Liver (tissue), 9 donors: Measurements from ENCODE around the gene CYP2W1. TPM values are rescaled to one million over a fixed set of nuclear protein-coding genes. Genes with fewer than 3 reads are reported as not detected.

ENCODE experiments used
- DNase-seq: peaks from one replicate; pipeline ENCODE4 v3.0.0-alpha.2; 2017; ENCODE audit warnings: low spot score
- H3K27ac ChIP-seq, 2 donors: one replicate each; pipeline ENCODE4 v1.7.0; 2013; ENCODE audit warnings: inconsistent platforms in 2 of 2, low read length in 2 of 2, control low read depth in 1 of 2, low read depth in 1 of 2, mild to moderate bottlenecking in 1 of 2
- H3K27me3 ChIP-seq, 4 donors: one replicate each; pipeline versions ENCODE4 v1.6.1 to v1.7.0; 2013; ENCODE audit warnings: low read length in 3 of 4, inconsistent platforms in 1 of 4, mild to moderate bottlenecking in 1 of 4, moderate library complexity in 1 of 4; ENCODE audit not compliant: control insufficient read depth in 4 of 4, insufficient read depth in 4 of 4
- H3K36me3 ChIP-seq, 4 donors: one replicate each; pipeline versions ENCODE4 v1.6.1 to v1.7.0; 2013; ENCODE audit warnings: low read length in 3 of 4, mild to moderate bottlenecking in 3 of 4, low read depth in 1 of 4, moderate library complexity in 1 of 4; ENCODE audit not compliant: control insufficient read depth in 4 of 4, insufficient read depth in 3 of 4
- H3K4me1 ChIP-seq, 4 donors: one replicate each; pipeline versions ENCODE4 v1.6.1 to v1.7.0; 2013; ENCODE audit warnings: low read length in 3 of 4, mild to moderate bottlenecking in 3 of 4, moderate library complexity in 1 of 4; ENCODE audit not compliant: control insufficient read depth in 4 of 4, insufficient read depth in 4 of 4
- H3K4me3 ChIP-seq, 3 donors: one replicate each; pipeline versions ENCODE4 v1.6.1 to v1.7.0; 2013; ENCODE audit warnings: low read length in 3 of 3, control low read depth in 1 of 3, low read depth in 1 of 3, mild to moderate bottlenecking in 1 of 3
- H3K9ac ChIP-seq, 2 donors: one replicate each; pipeline ENCODE4 v1.7.0; 2013; ENCODE audit warnings: low read length in 2 of 2, mild to moderate bottlenecking in 2 of 2, moderate library complexity in 2 of 2, control low read depth in 1 of 2, low read depth in 1 of 2
- H3K9me3 ChIP-seq, 4 donors: one replicate each; pipeline versions ENCODE4 v1.6.1 to v1.7.0; 2013; ENCODE audit warnings: low read length in 3 of 4; ENCODE audit not compliant: control insufficient read depth in 4 of 4
- EGR1 ChIP-seq, 2 donors: IDR thresholded peaks; 2 replicates each; pipeline ENCODE4 v1.6.1; 2016 to 2018; ENCODE audit warnings: antibody characterized with exemption in 2 of 2, low read depth in 2 of 2
- FOXA1 ChIP-seq: IDR thresholded peaks from 2 replicates; pipeline ENCODE4 v1.6.1; 2016; ENCODE audit warnings: antibody characterized with exemption
- FOXA2 ChIP-seq: IDR thresholded peaks from 2 replicates; pipeline ENCODE4 v1.6.1; 2016; ENCODE audit warnings: antibody characterized with exemption
- HNF4A ChIP-seq, 2 donors: conservative IDR thresholded peaks; 2 replicates each; pipeline ENCODE4 v1.6.1; 2016; ENCODE audit warnings: antibody characterized with exemption in 2 of 2, mild to moderate bottlenecking in 2 of 2
- HNF4G ChIP-seq: IDR thresholded peaks from 2 replicates; pipeline ENCODE4 v1.6.1; 2016; ENCODE audit warnings: antibody characterized with exemption
- JUND ChIP-seq, 2 donors: IDR thresholded peaks; 2 replicates each; pipeline ENCODE4 v1.6.1; 2016; ENCODE audit warnings: antibody characterized with exemption in 2 of 2
- NR2F2 ChIP-seq: IDR thresholded peaks from 2 replicates; pipeline ENCODE4 v1.6.1; 2016; ENCODE audit warnings: antibody characterized with exemption
- RAD21 ChIP-seq, 2 donors: IDR thresholded peaks; 2 replicates each; pipeline ENCODE4 v1.6.1; 2016; ENCODE audit warnings: antibody characterized with exemption in 2 of 2, mild to moderate bottlenecking in 2 of 2
- RXRA ChIP-seq, 2 donors: IDR thresholded peaks; 2 replicates each; pipeline ENCODE4 v1.6.1; 2017 to 2018; ENCODE audit warnings: antibody characterized with exemption in 2 of 2, mild to moderate bottlenecking in 1 of 2
- TAF1 ChIP-seq: conservative IDR thresholded peaks from 2 replicates; pipeline ENCODE4 v1.6.1; 2016; ENCODE audit warnings: antibody characterized with exemption, mild to moderate bottlenecking
- YY1 ChIP-seq: IDR thresholded peaks from 2 replicates; pipeline ENCODE4 v1.6.1; 2016; ENCODE audit warnings: antibody characterized with exemption, mild to moderate bottlenecking
- WGBS: extraction: QIAGEN DNeasy Blood & Tissue Kit; methylation state at CpG from one replicate; pipeline ENCODE4 v1.1.7; 2013; 5-methylcytosine and 5-hydroxymethylcytosine counted together
- polyA plus RNA-seq, 2 donors: library from polyadenylated mRNA; stranded (reverse) in 1 of 2; unstranded in 1 of 2; fragments of 200-250 nt in 1 of 2; fragments of >200 nt in 1 of 2; fragmentation: Nextera tagmentation in 1 of 2; extraction: Ambion mirVana in 1 of 2; gene quantifications; one replicate each; pipeline versions ENCODE4 v1.2.1 to v1.2.3, GENCODE V29; 2013 to 2015
- total RNA-seq, 2 donors: library from RNA; depleted of rRNA; stranded (reverse); fragments of >200 nt; gene quantifications; one replicate each; pipeline ENCODE4 v1.2.3, GENCODE V29; 2014
- TF ChIP-seq, protein P1 (sequence below): IDR thresholded peaks from 2 replicates; pipeline ENCODE4 v1.6.1; 2016; ENCODE audit warnings: antibody characterized with exemption
- TF ChIP-seq, protein P2 (sequence below): fragments of 150-350 bp; IDR thresholded peaks from 2 replicates; pipeline ENCODE4 v1.5.1; 2017; ENCODE audit warnings: improper control_type of control experiment, low read depth, low read length; ENCODE audit not compliant: missing input control
- TF ChIP-seq, protein P3 (sequence below): IDR thresholded peaks from 2 replicates; pipeline ENCODE4 v1.6.1; 2016; ENCODE audit warnings: antibody characterized with exemption
- TF ChIP-seq, protein P4 (sequence below): IDR thresholded peaks from 2 replicates; pipeline ENCODE4 v1.6.1; 2016; ENCODE audit warnings: antibody characterized with exemption, mild to moderate bottlenecking
- TF ChIP-seq, protein P5 (sequence below): IDR thresholded peaks from 2 replicates; pipeline ENCODE4 v1.6.1; 2016; ENCODE audit warnings: antibody characterized with exemption
- donor health status: healthy.
- donor health status: healthy.
- donor health status: healthy.
- donor health status: healthy.
- donor health status: healthy.

Gene CYP2W1
- total and polyA plus RNA-seq, 4 donors = 0.28 TPM; not detected in 3

DNA sequence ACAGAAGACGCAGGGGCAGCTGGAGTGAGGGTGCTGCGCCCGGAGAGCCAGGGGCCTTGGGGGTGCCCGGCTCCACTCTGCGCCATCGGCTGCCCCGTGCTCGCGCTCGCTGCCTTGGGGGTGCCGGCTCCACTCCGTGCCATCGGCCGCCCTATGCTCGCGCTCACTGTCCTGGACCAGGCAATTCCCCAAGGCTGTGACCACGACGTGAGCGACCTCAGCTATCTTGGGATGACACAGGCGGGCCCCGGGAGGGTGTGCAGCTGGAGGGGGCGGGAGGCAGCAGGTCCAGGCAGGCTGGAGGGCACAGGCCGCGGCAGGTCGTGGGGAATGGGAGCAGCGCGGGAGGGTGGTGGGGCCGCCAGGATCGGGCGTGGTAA lies 29.7 kb downstream of the CYP2W1 start:
- no peak overlapping the region for H3K27ac ChIP-seq
- peaks cover 6 to 13% (median 12%) of the 10 kb centered on the region in 4 donors for H3K4me1 ChIP-seq
- DNase-seq = no peak
- no peak overlapping the region for H3K4me3 ChIP-seq
- peaks cover 0 to 3% (median 0%) of the 10 kb centered on the region in 4 donors for H3K36me3 ChIP-seq
- no peaks in the 10 kb centered on the region for H3K9me3 ChIP-seq
- no peaks in the 10 kb centered on the region for H3K27me3 ChIP-seq
- H3K9ac ChIP-seq = no peak overlapping the region
- TF ChIP-seq, protein P1, sequence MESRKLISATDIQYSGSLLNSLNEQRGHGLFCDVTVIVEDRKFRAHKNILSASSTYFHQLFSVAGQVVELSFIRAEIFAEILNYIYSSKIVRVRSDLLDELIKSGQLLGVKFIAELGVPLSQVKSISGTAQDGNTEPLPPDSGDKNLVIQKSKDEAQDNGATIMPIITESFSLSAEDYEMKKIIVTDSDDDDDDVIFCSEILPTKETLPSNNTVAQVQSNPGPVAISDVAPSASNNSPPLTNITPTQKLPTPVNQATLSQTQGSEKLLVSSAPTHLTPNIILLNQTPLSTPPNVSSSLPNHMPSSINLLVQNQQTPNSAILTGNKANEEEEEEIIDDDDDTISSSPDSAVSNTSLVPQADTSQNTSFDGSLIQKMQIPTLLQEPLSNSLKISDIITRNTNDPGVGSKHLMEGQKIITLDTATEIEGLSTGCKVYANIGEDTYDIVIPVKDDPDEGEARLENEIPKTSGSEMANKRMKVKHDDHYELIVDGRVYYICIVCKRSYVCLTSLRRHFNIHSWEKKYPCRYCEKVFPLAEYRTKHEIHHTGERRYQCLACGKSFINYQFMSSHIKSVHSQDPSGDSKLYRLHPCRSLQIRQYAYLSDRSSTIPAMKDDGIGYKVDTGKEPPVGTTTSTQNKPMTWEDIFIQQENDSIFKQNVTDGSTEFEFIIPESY = no peak
- TF ChIP-seq FOXA1 (no peak), JUND (IDR thresholded peaks at IDR 0.05) (no peak), EGR1 (IDR thresholded peaks at IDR 0.05; ENCODE audit: low read depth in 2 of 2) (no peak), HNF4G (no peak)
- WGBS = 94% methylated on average over 30 of the region's 30 CpGs

DNA sequence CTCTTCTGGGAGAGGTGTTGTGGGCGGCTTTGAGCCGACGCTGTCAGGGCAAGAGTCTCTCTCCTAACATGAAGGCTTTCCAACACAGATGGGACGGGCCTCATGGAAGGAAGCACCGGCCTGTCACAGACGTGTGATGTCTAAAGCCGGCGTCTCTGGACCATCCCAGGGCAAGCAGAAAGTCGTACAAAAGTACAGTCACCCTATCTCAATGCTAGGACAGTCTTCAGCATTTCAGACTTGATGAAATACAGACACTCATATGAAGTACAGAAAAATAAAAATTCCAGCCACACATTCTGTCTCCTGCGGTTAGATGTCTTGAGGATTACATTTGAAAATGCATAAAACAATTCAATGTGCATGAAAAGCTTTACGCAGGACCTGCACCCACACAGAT lies 30.6 kb downstream of the CYP2W1 start:
- H3K4me1 ChIP-seq = peaks cover 6 to 13% (median 12%) of the 10 kb centered on the region in 4 donors
- H3K9ac ChIP-seq = no peak overlapping the region
- WGBS = 94% methylated on average over 11 of the region's 11 CpGs
- TF ChIP-seq FOXA2 = no peak
- TF ChIP-seq, protein P1 = no peak
- no peak for TF ChIP-seq TAF1
- no peak for TF ChIP-seq EGR1 (IDR thresholded peaks at IDR 0.05; ENCODE audit: low read depth in 2 of 2)
- TF ChIP-seq, protein P2, sequence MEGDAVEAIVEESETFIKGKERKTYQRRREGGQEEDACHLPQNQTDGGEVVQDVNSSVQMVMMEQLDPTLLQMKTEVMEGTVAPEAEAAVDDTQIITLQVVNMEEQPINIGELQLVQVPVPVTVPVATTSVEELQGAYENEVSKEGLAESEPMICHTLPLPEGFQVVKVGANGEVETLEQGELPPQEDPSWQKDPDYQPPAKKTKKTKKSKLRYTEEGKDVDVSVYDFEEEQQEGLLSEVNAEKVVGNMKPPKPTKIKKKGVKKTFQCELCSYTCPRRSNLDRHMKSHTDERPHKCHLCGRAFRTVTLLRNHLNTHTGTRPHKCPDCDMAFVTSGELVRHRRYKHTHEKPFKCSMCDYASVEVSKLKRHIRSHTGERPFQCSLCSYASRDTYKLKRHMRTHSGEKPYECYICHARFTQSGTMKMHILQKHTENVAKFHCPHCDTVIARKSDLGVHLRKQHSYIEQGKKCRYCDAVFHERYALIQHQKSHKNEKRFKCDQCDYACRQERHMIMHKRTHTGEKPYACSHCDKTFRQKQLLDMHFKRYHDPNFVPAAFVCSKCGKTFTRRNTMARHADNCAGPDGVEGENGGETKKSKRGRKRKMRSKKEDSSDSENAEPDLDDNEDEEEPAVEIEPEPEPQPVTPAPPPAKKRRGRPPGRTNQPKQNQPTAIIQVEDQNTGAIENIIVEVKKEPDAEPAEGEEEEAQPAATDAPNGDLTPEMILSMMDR = no peak
- no peak for TF ChIP-seq HNF4A (conservative IDR thresholded peaks at IDR 0.05)
- no peak for TF ChIP-seq RXRA (IDR thresholded peaks at IDR 0.05)
- no peak for TF ChIP-seq FOXA1
- no peak overlapping the region for H3K4me3 ChIP-seq
- H3K27me3 ChIP-seq = no peaks in the 10 kb centered on the region
- DNase-seq = no peak
- H3K27ac ChIP-seq = no peak overlapping the region
- no peaks in the 10 kb centered on the region for H3K9me3 ChIP-seq
- peaks cover 0 to 3% (median 0%) of the 10 kb centered on the region in 4 donors for H3K36me3 ChIP-seq

DNA sequence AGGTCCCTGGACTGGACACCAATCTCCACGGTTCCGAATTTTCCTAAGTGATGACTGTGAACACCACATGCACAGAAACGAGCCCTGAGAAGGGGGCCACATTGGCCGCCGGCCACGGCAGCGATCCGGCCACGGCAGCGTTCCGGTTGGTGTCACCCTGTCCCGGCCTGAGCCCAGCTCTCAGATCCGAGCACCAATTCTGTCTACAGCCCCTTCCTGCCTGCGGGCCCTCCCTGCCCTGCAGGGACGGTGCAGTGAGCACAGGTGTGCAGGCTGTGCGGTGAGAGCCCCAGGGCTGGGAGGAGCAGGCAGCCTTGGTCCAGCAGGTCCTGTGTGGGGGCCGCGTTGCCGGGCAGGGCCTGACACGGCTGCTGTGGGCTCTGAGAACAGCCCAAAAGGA lies 31.7 kb downstream of the CYP2W1 start:
- no peak for DNase-seq
- H3K27ac ChIP-seq = no peak overlapping the region
- H3K9me3 ChIP-seq = no peaks in the 10 kb centered on the region
- WGBS = 96% methylated on average over 20 of the region's 20 CpGs
- no peak overlapping the region for H3K9ac ChIP-seq
- H3K4me3 ChIP-seq = no peak overlapping the region
- H3K27me3 ChIP-seq = no peaks in the 10 kb centered on the region
- H3K36me3 ChIP-seq = peaks cover 0 to 4% (median 0%) of the 10 kb centered on the region in 4 donors
- H3K4me1 ChIP-seq = peaks cover 6 to 13% (median 12%) of the 10 kb centered on the region in 4 donors
- TF ChIP-seq, protein P3, sequence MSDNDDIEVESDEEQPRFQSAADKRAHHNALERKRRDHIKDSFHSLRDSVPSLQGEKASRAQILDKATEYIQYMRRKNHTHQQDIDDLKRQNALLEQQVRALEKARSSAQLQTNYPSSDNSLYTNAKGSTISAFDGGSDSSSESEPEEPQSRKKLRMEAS = no peak
- TF ChIP-seq HNF4G (no peak), YY1 (no peak), RAD21 (IDR thresholded peaks at IDR 0.05) (no peak), EGR1 (IDR thresholded peaks at IDR 0.05; ENCODE audit: low read depth in 2 of 2) (no peak), NR2F2 (no peak), FOXA2 (no peak), TAF1 (no peak)
- TF ChIP-seq, protein P1 = no peak
- TF ChIP-seq, protein P4, sequence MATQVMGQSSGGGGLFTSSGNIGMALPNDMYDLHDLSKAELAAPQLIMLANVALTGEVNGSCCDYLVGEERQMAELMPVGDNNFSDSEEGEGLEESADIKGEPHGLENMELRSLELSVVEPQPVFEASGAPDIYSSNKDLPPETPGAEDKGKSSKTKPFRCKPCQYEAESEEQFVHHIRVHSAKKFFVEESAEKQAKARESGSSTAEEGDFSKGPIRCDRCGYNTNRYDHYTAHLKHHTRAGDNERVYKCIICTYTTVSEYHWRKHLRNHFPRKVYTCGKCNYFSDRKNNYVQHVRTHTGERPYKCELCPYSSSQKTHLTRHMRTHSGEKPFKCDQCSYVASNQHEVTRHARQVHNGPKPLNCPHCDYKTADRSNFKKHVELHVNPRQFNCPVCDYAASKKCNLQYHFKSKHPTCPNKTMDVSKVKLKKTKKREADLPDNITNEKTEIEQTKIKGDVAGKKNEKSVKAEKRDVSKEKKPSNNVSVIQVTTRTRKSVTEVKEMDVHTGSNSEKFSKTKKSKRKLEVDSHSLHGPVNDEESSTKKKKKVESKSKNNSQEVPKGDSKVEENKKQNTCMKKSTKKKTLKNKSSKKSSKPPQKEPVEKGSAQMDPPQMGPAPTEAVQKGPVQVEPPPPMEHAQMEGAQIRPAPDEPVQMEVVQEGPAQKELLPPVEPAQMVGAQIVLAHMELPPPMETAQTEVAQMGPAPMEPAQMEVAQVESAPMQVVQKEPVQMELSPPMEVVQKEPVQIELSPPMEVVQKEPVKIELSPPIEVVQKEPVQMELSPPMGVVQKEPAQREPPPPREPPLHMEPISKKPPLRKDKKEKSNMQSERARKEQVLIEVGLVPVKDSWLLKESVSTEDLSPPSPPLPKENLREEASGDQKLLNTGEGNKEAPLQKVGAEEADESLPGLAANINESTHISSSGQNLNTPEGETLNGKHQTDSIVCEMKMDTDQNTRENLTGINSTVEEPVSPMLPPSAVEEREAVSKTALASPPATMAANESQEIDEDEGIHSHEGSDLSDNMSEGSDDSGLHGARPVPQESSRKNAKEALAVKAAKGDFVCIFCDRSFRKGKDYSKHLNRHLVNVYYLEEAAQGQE = no peak
- TF ChIP-seq, protein P5, sequence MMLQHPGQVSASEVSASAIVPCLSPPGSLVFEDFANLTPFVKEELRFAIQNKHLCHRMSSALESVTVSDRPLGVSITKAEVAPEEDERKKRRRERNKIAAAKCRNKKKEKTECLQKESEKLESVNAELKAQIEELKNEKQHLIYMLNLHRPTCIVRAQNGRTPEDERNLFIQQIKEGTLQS = no peak
